H1 (cell line): ENCODE results near the gene ENSA.
"Not testable (repeated sequence)": the region's sequence is repeated elsewhere in the genome, so short reads cannot be mapped to it uniquely, and the experiment has no call there.

Experiments
- CBX5 ChIP-seq: fragments of 300-800, 300-1000 bp; sonication (generic); IDR thresholded peaks from 2 replicates; pipeline ENCODE4 v1.7.1; 2016; ENCODE audit warnings: antibody characterized with exemption, low read length, low read depth
- CEBPB ChIP-seq: IDR thresholded peaks from 2 replicates; pipeline ENCODE4 v1.6.1; 2012; ENCODE audit warnings: low read depth, low read length
- EZH2 ChIP-seq: fragments of 200-600 bp; sonication (generic); IDR thresholded peaks from 2 replicates; pipeline ENCODE4 v1.7.1; 2012; ENCODE audit warnings: low read depth, mild to moderate bottlenecking, moderate library complexity, low read length, inconsistent platforms; ENCODE audit not compliant: severe bottlenecking
- KDM1A ChIP-seq: fragments of 200-600, 300-600 bp; sonication (generic); IDR thresholded peaks from 2 replicates; pipeline ENCODE4 v1.7.1; 2016; ENCODE audit warnings: mild to moderate bottlenecking, low read length, borderline replicate concordance
- KDM4A ChIP-seq: IDR thresholded peaks from one replicate; pipeline ENCODE4 v1.7.1; 2012; ENCODE audit warnings: low read depth, mild to moderate bottlenecking, moderate library complexity, low read length, inconsistent platforms; ENCODE audit not compliant: severe bottlenecking
- POLR2A ChIP-seq, 2 experiments: IDR thresholded peaks; 1 replicate in 1 of 2; 2 replicates in 1 of 2; pipeline ENCODE4 v1.6.1; 2011; ENCODE audit warnings: low read depth in 2 of 2, low read length in 2 of 2, mild to moderate bottlenecking in 2 of 2; ENCODE audit errors: control extremely low read depth in 1 of 2
- POLR2AphosphoS5 ChIP-seq: IDR thresholded peaks from 2 replicates; pipeline ENCODE4 v1.6.1; 2011; ENCODE audit warnings: low read depth, low read length
- RAD21 ChIP-seq, 2 experiments: IDR thresholded peaks in 1 of 2; conservative IDR thresholded peaks in 1 of 2; 2 replicates each; pipeline ENCODE4 v1.6.1; 2011; ENCODE audit warnings: low read depth in 2 of 2, low read length in 2 of 2, improper control_type of control experiment in 1 of 2, inconsistent platforms in 1 of 2, mild to moderate bottlenecking in 1 of 2, moderate library complexity in 1 of 2
- SRF ChIP-seq: IDR thresholded peaks from 2 replicates; pipeline ENCODE4 v1.6.1; 2011; ENCODE audit warnings: mild to moderate bottlenecking, low read depth, low read length, moderate library complexity
- TAF1 ChIP-seq: IDR thresholded peaks from 2 replicates; pipeline ENCODE4 v1.6.1; 2011; ENCODE audit warnings: mild to moderate bottlenecking, low read depth, low read length
- YY1 ChIP-seq: IDR thresholded peaks from 2 replicates; pipeline ENCODE4 v1.6.1; 2011; ENCODE audit warnings: low read depth, mild to moderate bottlenecking, low read length
- TF ChIP-seq, protein P1 (sequence below), 3 experiments: IDR thresholded peaks; 1 replicate in 2 of 3; 2 replicates in 1 of 3; pipeline versions ENCODE4 v1.5.1 to v1.6.1; 2011; ENCODE audit warnings: low read length in 3 of 3, mild to moderate bottlenecking in 3 of 3, inconsistent platforms in 2 of 3, low read depth in 1 of 3, moderate library complexity in 1 of 3; ENCODE audit not compliant: insufficient read depth in 1 of 3; ENCODE audit errors: control extremely low read depth in 1 of 3
- TF ChIP-seq, protein P2 (sequence below): IDR thresholded peaks from 2 replicates; pipeline ENCODE4 v1.6.1; 2011; ENCODE audit warnings: low read length, improper control_type of control experiment

DNA sequence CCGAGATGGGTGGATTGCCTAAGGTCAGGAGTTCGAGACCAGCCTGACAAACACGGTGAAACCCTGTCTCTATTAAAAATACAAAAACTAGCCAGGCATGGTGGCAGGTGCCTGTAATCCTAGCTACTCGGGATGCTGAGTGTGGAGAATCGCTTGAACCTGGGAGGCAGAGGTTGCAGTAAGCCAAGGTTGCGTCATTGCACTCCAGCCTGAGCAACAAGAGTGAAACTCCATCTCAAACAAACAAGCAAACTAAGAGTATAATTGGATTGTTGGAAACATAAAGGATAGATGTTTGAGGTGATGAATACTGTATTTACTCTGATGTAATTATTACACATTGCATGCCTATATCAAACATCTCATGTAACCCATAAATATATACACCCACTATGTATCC, 9.0 kb upstream of the ENSA start:
- not testable (repeated sequence) for TF ChIP-seq TAF1; POLR2AphosphoS5; YY1; CEBPB; POLR2A (IDR thresholded peaks at IDR 0.05; ENCODE audit: control extremely low read depth in 1 of 2, low read depth in 2 of 2, low read length in 2 of 2); SRF; RAD21 (IDR thresholded peaks at IDR 0.05 in 1 of 2, conservative IDR thresholded peaks at IDR 0.05 in 1 of 2; ENCODE audit: low read depth in 2 of 2, low read length in 2 of 2); CBX5; EZH2; KDM4A; KDM1A
- TF ChIP-seq, protein P1, sequence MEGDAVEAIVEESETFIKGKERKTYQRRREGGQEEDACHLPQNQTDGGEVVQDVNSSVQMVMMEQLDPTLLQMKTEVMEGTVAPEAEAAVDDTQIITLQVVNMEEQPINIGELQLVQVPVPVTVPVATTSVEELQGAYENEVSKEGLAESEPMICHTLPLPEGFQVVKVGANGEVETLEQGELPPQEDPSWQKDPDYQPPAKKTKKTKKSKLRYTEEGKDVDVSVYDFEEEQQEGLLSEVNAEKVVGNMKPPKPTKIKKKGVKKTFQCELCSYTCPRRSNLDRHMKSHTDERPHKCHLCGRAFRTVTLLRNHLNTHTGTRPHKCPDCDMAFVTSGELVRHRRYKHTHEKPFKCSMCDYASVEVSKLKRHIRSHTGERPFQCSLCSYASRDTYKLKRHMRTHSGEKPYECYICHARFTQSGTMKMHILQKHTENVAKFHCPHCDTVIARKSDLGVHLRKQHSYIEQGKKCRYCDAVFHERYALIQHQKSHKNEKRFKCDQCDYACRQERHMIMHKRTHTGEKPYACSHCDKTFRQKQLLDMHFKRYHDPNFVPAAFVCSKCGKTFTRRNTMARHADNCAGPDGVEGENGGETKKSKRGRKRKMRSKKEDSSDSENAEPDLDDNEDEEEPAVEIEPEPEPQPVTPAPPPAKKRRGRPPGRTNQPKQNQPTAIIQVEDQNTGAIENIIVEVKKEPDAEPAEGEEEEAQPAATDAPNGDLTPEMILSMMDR (IDR thresholded peaks at IDR 0.05; ENCODE audit: control extremely low read depth in 1 of 3, insufficient read depth in 1 of 3, low read depth in 1 of 3, low read length in 3 of 3): not testable (repeated sequence)
- TF ChIP-seq, protein P2, sequence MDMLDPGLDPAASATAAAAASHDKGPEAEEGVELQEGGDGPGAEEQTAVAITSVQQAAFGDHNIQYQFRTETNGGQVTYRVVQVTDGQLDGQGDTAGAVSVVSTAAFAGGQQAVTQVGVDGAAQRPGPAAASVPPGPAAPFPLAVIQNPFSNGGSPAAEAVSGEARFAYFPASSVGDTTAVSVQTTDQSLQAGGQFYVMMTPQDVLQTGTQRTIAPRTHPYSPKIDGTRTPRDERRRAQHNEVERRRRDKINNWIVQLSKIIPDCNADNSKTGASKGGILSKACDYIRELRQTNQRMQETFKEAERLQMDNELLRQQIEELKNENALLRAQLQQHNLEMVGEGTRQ: not testable (repeated sequence)
